ENCODE results near the gene C2orf74. TPM values are rescaled to one million over a fixed set of nuclear protein-coding genes. Genes with fewer than 3 reads are reported as not detected.

The C2orf74 gene
- total and polyA plus RNA-seq, 3 donors from 2014 or later, result 39.4 to 50.0 (median 40.4) TPM

- intact Hi-C loops (cut with DNase I; ENCODE audit: low total_unique reads), result no loop called here
- Histone ChIP-seq H3K4me3 (no peak overlapping the region), H3K27ac (peak overlapping the region; percentile 63 to 100), H3K27me3 (no peaks in the 10 kb centered on the region), H3K36me3 (ENCODE audit: low read depth, missing control alignments) (no peaks in the 10 kb centered on the region), H3K9me3 (no peaks in the 10 kb centered on the region), H3K4me1 (peaks cover 42% of the 10 kb centered on the region)
- no peak for TF ChIP-seq POLR2A (IDR thresholded peaks at IDR 0.05)
- TF ChIP-seq CTCF (IDR thresholded peaks at IDR 0.05), result no peak
- WGBS, 2 donors, result 43 to 48% methylated on average over 14 of the region's 14 CpGs
- DNase-seq, result peak; percentile 88
These were observed 18.0 kb downstream of the C2orf74 start for GRCh38 chr2:61179701-61180639.

- DNase-seq, result no peak
- H3K27ac ChIP-seq, result peak overlapping the region; percentile 63 to 100
- no peaks in the 10 kb centered on the region for H3K36me3 ChIP-seq (ENCODE audit: low read depth, missing control alignments)
- no peak overlapping the region for H3K4me3 ChIP-seq
- TF ChIP-seq POLR2A (IDR thresholded peaks at IDR 0.05) (no peak), CTCF (IDR thresholded peaks at IDR 0.05) (no peak)
- H3K27me3 ChIP-seq, result no peaks in the 10 kb centered on the region
- 45 to 64% methylated on average over 6 of the region's 6 CpGs for WGBS, 2 donors
- H3K4me1 ChIP-seq, result peaks cover 42% of the 10 kb centered on the region
- no peaks in the 10 kb centered on the region for H3K9me3 ChIP-seq
- intact Hi-C loops (cut with DNase I; ENCODE audit: low total_unique reads), result no loop called here
These were observed 18.7 kb downstream of the C2orf74 start for GRCh38 chr2:61180686-61181085.

- H3K9me3 ChIP-seq, result no peaks in the 10 kb centered on the region
- intact Hi-C loops (cut with DNase I; ENCODE audit: low total_unique reads), result no loop called here
- 62 to 66% methylated on average over 10 of the region's 10 CpGs for WGBS, 2 donors
- TF ChIP-seq POLR2A (IDR thresholded peaks at IDR 0.05) (no peak), CTCF (IDR thresholded peaks at IDR 0.05) (no peak)
- peaks cover 37% of the 10 kb centered on the region for H3K4me1 ChIP-seq
- no peaks in the 10 kb centered on the region for H3K27me3 ChIP-seq
- no peak for DNase-seq
- H3K27ac ChIP-seq, result peak overlapping the region; percentile 63 to 100
- H3K4me3 ChIP-seq, result no peak overlapping the region
- no peaks in the 10 kb centered on the region for H3K36me3 ChIP-seq (ENCODE audit: low read depth, missing control alignments)
These were observed 19.5 kb downstream of the C2orf74 start for GRCh38 chr2:61181382-61182058.

GRCh38 chr2:61182059-61182383 lies 20.0 kb downstream of the C2orf74 start:
- H3K4me1 ChIP-seq, result peaks cover 37% of the 10 kb centered on the region
- 75 to 78% methylated on average over 6 of the region's 6 CpGs for WGBS, 2 donors
- intact Hi-C loops (cut with DNase I; ENCODE audit: low total_unique reads), result no loop called here
- H3K9me3 ChIP-seq, result no peaks in the 10 kb centered on the region
- H3K27ac ChIP-seq, result no peak overlapping the region
- no peaks in the 10 kb centered on the region for H3K27me3 ChIP-seq
- no peak overlapping the region for H3K4me3 ChIP-seq
- no peak for DNase-seq
- no peaks in the 10 kb centered on the region for H3K36me3 ChIP-seq (ENCODE audit: low read depth, missing control alignments)
- TF ChIP-seq CTCF (IDR thresholded peaks at IDR 0.05) (no peak), POLR2A (IDR thresholded peaks at IDR 0.05) (no peak)

All from testis (tissue), 3 donors.